ENCODE measurements around the gene USP10.

- no peak for TF ChIP-seq CTCF (IDR thresholded peaks at IDR 0.05; ENCODE audit: low read depth, low read length, missing input control)
- no peak for TF ChIP-seq REST (IDR thresholded peaks at IDR 0.05)
- TF ChIP-seq RAD21 (IDR thresholded peaks at IDR 0.05) = no peak
- no peak for TF ChIP-seq TAF1 (conservative IDR thresholded peaks at IDR 0.05)
- TF ChIP-seq GABPA (IDR thresholded peaks at IDR 0.05 in 1 of 2, conservative IDR thresholded peaks at IDR 0.05 in 1 of 2) = no peak
- no peak for TF ChIP-seq FOXA1 (IDR thresholded peaks at IDR 0.05)
- no peak for TF ChIP-seq MAX (IDR thresholded peaks at IDR 0.05)
- no peak for TF ChIP-seq JUND (IDR thresholded peaks at IDR 0.05)
- no peak for TF ChIP-seq RXRA (IDR thresholded peaks at IDR 0.05)
- TF ChIP-seq YY1 (IDR thresholded peaks at IDR 0.05) = no peak
- TF ChIP-seq HNF4G (IDR thresholded peaks at IDR 0.05) = no peak
- TF ChIP-seq EGR1 (IDR thresholded peaks at IDR 0.05; ENCODE audit: low read depth in 2 of 2) = no peak
- TF ChIP-seq ATF3 (IDR thresholded peaks at IDR 0.05) = no peak
- TF ChIP-seq SP1 (IDR thresholded peaks at IDR 0.05) = no peak
These were observed 87.4 kb downstream of the USP10 start for GRCh38 chr16:84787263-84787622.

All from liver (tissue), 3 donors.